ENCODE data around the gene TIMM22. TPM values are rescaled to one million over a fixed set of nuclear protein-coding genes. Genes with fewer than 3 reads are reported as not detected.

Gene TIMM22
- polyA plus RNA-seq, 1 experiment: 14.3 TPM

DNA sequence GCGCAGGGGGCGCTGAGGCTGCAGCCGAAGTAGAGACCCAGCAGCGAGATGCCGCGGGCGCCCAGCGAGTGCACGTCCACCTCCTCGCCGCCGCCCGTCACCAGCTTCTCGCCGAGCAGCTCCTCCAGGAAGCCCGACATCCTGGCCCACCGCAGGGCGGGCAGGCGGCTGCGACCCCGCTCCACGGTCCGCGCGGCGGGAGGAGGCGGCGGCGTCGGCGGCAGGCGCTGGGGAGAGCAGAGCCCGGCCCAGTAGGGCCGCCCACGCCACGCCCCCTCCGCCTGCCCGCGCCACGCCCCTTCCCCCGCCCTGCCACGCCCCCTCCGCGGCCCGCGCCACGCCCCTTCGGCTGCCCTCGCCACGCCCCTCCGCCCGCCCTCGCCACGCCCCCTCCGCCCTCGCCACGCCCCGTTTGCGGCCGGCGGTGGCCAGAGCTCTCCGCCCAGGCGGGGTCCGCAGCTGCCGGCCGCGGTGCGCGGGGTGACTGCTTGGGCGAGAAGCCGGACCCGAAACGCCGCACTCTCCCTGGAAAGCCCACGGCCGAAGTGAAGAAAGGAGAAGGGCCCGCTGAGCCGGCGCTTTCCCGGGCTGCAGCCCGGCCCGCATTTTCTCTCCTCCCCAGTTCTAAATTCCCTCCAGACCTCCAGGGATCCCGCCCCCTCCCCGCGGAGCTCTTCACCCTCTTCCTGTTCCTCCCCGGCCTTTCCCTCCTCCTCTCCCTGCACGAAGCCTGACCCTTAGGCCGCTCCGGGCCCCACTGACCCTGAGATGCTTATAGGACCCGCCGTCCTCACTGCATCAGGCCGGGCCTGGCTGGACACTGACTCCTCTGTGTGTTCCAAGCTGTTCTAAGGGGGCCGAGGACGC is 17.2 kb upstream of the TIMM22 start, which contains the start of gene NXN:
TSS of gene NXN (minus strand) at position 238 of the 867 bp plus-strand sequence.
- ChIA-PET CTCF (interaction anchor here (0.6 to 5.4 kb wide), 33 partner anchors 9 to 567 kb away, joined by 3 to 66 read pairs (median 5); partner anchors contain the start of genes GLOD4, MRM3 and TIMM22), POLR2A (no interaction called here)
- TF ChIP-seq, protein P1, sequence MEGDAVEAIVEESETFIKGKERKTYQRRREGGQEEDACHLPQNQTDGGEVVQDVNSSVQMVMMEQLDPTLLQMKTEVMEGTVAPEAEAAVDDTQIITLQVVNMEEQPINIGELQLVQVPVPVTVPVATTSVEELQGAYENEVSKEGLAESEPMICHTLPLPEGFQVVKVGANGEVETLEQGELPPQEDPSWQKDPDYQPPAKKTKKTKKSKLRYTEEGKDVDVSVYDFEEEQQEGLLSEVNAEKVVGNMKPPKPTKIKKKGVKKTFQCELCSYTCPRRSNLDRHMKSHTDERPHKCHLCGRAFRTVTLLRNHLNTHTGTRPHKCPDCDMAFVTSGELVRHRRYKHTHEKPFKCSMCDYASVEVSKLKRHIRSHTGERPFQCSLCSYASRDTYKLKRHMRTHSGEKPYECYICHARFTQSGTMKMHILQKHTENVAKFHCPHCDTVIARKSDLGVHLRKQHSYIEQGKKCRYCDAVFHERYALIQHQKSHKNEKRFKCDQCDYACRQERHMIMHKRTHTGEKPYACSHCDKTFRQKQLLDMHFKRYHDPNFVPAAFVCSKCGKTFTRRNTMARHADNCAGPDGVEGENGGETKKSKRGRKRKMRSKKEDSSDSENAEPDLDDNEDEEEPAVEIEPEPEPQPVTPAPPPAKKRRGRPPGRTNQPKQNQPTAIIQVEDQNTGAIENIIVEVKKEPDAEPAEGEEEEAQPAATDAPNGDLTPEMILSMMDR (IDR thresholded peaks at IDR 0.05; ENCODE audit: insufficient read depth, low read depth, low read length): peak; percentile 27
- no peak for DNase-seq (ENCODE audit: low read depth)
- Histone ChIP-seq H3K4me3 (ENCODE audit: low read depth, low read length) (peak within 1 kb of the TSS; percentile 91), H3K36me3 (ENCODE audit: control insufficient read depth, insufficient read depth, low read length) (no peaks in the 10 kb centered on the region), H3K27me3 (ENCODE audit: control insufficient read depth, insufficient read depth, low read length) (no peaks in the 10 kb centered on the region)

DNA sequence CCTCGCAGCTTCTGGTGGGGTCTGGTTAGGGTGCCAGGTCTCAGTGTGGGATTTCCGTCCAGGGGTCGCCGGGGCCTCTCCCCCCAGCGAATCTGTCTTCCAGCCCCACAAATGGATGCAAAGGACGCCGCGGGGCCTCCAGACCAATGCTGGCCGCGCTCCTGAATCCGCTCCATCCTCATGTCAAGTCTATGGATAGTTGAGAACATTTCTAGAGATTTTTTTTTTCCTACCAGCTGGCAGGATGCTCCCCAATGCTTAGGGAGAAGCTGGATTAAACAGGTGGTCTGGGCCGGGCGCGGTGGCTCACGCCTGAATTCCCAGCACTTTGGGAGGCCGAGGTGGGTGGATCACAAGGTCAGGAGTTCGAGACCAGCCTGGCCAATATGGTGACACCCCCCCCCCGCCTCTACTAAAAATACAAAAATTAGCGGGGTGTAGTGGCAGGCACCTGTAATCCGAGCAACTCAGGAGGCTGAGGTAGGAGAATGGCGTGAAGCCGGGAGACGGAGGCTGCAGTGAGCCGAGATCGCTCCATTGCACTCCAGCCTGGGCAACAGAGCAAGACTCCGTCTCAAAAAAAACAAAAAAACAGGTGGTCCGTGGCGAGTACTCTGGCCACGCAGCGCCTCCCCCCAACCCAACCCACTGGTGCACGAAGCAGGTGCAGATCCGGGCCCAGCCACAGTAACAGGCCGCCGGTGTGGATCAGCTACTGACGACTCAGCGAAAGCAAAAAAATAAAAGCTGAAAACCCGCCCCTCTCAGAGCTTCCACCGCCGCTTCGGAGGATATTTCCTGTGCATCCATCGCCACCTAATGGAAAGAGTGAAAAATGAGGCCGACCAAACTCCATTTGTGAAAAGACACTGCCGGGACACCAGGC is 16.3 kb upstream of the TIMM22 start:
- no peak for DNase-seq (ENCODE audit: low read depth)
- CTCF ChIA-PET: interaction anchor here (0.7 to 5.4 kb wide), 52 partner anchors 9 to 601 kb away, joined by 3 to 66 read pairs (median 5); partner anchors contain the start of genes GEMIN4, GLOD4, MRM3 and TIMM22

DNA sequence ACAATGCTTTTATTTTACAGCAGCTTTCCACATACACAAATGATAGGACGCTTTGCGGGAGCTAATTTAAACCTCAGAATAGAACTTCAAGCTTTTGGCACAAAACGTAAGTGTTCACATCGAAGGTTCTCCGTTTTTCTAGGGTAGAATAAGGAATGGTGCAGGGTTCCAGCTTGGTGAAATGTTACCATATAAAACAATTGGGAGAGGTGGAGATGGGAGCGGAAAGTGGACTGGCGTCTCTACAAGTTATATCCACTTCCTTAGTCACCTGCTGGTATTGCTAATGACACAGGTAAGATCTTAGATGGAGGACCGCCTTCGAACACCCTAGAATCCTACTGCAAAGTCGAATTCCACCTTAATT is 15.7 kb upstream of the TIMM22 start:
- DNase-seq (ENCODE audit: low read depth): no peak
- H3K27me3 ChIP-seq (ENCODE audit: control insufficient read depth, insufficient read depth, low read length): no peaks in the 10 kb centered on the region
- POLR2A ChIA-PET: interaction anchor here (0.6 to 0.7 kb wide), 2 partner anchors 146 to 227 kb away, joined by 3 to 9 read pairs; no protein-coding TSS in a partner anchor
- CTCF ChIA-PET: interaction anchor here (0.7 to 5.4 kb wide), 42 partner anchors 8 to 602 kb away, joined by 3 to 66 read pairs (median 6); partner anchors contain the start of genes GEMIN4, GLOD4, MRM3 and TIMM22
- H3K4me3 ChIP-seq (ENCODE audit: low read depth, low read length): no peak overlapping the region
- TF ChIP-seq, protein P1 (IDR thresholded peaks at IDR 0.05; ENCODE audit: insufficient read depth, low read depth, low read length): no peak
- no peaks in the 10 kb centered on the region for H3K36me3 ChIP-seq (ENCODE audit: control insufficient read depth, insufficient read depth, low read length)

More for the DNA sequence above, 16.3 kb upstream of the TIMM22 start:
- POLR2A ChIA-PET: interaction anchor here (0.6 to 0.7 kb wide), 2 partner anchors 145 to 227 kb away, joined by 3 to 9 read pairs; no protein-coding TSS in a partner anchor
- Histone ChIP-seq H3K27me3 (ENCODE audit: control insufficient read depth, insufficient read depth, low read length) (no peaks in the 10 kb centered on the region), H3K36me3 (ENCODE audit: control insufficient read depth, insufficient read depth, low read length) (no peaks in the 10 kb centered on the region), H3K4me3 (ENCODE audit: low read depth, low read length) (peak overlapping the region; percentile 40; the same call in 1 of the 2 replicates)
- TF ChIP-seq, protein P1 (IDR thresholded peaks at IDR 0.05; ENCODE audit: insufficient read depth, low read depth, low read length): peak; percentile 69

DNA sequence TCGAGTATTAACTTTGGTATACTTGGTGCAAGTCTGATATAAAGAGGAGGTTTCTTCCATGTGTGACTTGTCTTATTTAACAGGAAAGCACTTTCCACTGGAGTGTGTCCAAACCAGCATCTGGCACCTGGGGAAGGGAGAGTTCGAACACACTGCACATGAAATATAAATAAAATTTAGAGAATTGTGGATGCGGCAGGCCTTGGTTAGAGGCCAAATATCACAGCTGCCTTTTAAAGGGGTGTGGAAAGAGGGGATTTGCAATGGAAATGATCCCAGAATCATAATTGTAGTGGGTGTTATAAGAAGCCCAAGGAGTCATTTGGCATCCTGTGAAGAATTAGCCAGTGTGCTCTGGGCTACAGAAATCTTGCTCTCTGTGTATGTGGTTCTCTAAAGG is 13.0 kb upstream of the TIMM22 start:
- no peak for DNase-seq (ENCODE audit: low read depth)
- H3K4me3 ChIP-seq (ENCODE audit: low read depth, low read length): no peak overlapping the region
- ChIA-PET POLR2A (no interaction called here), CTCF (interaction anchor here (5.4 kb wide), 2 partner anchors 13 to 189 kb away, joined by 47 to 66 read pairs; partner anchors contain the start of gene TIMM22)
- no peaks in the 10 kb centered on the region for H3K36me3 ChIP-seq (ENCODE audit: control insufficient read depth, insufficient read depth, low read length)
- H3K27me3 ChIP-seq (ENCODE audit: control insufficient read depth, insufficient read depth, low read length): no peaks in the 10 kb centered on the region
- TF ChIP-seq, protein P1 (IDR thresholded peaks at IDR 0.05; ENCODE audit: insufficient read depth, low read depth, low read length): no peak

All from BJ (cell line).